ENCODE results near the gene TMTC4.
"Not testable (repeated sequence)": the region's sequence is repeated elsewhere in the genome, so short reads cannot be mapped to it uniquely, and the experiment has no call there.

The TMTC4 gene

DNA sequence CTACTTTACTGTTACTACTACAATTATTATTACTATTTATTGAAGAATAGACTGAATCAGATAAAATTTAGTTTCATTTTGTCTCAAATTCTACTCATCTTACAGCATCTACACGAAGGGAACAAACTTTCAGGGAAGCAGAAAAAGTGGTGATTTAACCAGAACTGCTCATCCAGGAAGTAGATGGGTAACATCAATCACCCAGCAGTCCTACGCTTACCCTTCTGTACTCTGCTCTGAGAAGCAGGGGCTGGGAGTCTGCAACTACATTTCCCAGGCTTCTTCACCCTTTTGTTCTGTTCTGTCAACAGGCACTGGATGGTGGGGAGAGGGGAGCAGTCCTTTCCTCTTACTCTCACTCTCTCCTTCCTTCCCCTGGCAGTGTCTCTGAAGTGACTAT, 54.7 kb downstream of the TMTC4 start:
- DNase-seq = no peak

DNA sequence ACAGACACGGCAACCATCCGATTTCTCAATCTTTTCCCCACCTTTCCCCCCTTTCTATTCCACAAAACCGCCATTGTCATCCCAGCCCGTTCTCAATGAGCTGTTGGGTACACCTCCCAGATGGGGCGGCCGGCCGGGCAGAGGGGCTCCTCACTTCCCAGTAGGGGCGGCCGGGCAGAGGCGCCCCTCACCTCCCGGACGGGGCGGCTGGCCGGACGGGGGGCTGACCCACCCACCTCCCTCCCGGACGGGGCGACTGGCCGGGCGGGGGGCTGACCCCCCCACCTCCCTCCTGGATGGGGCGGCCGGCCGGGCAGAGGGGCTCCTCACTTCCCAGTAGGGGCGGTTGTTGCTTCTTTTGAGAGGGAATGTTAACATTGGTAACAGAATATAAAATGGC, 55.7 kb downstream of the TMTC4 start:
- not testable (repeated sequence) for DNase-seq

DNA sequence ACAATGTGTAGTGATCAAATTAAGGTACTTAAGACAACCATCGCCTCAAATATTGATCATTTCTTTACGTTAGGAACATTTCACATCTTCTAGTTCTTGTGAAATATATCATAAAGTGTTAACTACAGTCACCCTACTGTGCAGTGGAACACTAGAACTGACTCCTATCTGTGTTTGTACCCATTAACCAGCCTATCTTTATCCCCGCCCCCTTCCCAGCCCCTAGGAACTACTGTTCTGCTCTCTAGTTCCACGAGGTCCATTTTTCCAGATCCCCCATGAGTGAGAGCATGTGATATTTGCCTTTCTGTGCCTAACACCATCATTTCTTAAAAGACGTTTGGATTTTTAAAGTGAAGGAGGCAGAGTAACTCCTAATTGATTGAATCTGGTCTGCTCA, 61.6 kb downstream of the TMTC4 start:
- DNase-seq = no peak

DNA sequence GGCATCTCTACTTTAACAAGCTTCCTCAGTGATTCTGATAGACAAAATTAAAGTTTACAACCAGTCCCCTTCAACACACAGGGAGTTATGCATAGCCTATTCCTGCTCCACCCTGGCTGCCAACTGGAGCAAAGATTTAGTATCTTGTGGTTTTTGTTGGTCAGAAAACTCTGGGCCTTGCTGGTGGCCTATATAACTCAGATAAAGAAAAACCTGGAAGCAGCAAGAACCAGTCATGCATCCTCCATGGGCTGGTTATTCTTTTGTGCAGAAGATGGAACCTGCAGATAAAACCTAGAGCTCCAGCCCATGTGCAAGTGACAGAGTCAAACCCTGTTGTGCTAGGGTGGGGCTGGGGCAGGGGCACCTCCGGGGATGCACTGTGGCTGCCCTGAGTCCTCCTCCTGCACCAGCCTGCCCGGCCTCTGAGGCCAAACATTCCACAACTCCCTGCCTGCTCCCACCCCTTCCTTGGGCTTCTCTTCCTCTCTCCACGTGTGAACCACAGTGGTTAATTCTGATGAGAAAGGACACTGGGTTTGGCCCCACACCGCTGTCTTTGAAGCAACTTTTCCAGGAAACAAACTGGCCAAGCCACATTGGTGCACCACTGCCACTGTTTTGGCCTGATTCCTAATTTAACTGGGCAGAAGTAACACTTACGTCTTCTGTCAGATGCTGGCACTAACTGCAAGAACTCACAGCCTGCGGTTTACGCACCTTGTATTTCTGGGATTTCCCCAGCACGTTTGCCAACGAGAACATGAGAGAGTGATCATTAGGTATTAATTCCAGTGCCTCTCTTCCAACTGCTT, 62.7 kb downstream of the TMTC4 start:
- no peak for DNase-seq

GRCh38 chr13:100610391-100611347, 63.9 kb downstream of the TMTC4 start:
- DNase-seq = no peak

DNA sequence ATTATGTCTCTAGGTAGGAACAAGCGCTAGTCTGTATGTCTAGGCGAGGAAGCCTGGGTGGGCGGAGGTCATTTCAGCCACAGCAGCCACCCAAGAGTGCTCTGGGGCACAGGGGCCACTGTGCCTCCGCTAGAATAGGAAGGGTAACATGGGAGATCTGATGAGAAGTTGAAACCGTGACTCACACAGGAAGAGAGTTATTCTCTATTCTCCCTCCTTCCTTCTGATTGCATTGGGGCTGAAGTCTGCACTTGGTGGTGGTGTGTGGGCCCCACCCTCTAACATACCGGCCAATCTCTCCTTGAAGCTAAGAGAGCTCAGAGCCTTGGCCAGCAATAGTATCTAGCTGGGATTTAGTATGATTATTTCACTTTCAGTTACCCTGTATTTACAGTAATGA, 65.7 kb downstream of the TMTC4 start:
- DNase-seq = no peak

- DNase-seq = no peak
Observed at GRCh38 chr13:100608489-100608888, 66.1 kb downstream of the TMTC4 start.

GRCh38 chr13:100604918-100605710, 69.5 kb downstream of the TMTC4 start:
- no peak for DNase-seq

GRCh38 chr13:100602493-100603111, 72.0 kb downstream of the TMTC4 start:
- no peak for DNase-seq

GRCh38 chr13:100601716-100602115, 72.9 kb downstream of the TMTC4 start:
- no peak for DNase-seq

DNA sequence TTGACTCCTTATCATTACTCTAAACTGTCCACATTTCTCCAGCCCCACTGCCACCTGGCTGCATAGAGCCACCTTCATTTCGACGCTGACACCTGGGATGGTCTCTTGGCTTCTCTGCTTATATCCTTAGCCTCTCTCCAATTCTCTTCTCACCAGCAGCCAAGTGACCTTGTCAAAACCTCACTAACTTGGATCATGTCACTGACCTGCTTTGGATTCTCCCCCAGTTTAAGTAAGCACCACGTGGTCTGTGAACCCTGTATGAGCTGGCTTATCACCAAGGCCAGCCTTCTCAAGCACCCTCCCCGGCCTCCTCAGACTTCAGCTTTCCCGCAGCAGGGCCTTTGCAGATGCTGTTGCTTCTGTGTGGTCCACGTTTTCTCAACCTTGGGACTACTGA, 73.7 kb downstream of the TMTC4 start:
- DNase-seq = no peak

- no peak for DNase-seq
Observed at GRCh38 chr13:100600461-100600860, 74.1 kb downstream of the TMTC4 start.

DNA sequence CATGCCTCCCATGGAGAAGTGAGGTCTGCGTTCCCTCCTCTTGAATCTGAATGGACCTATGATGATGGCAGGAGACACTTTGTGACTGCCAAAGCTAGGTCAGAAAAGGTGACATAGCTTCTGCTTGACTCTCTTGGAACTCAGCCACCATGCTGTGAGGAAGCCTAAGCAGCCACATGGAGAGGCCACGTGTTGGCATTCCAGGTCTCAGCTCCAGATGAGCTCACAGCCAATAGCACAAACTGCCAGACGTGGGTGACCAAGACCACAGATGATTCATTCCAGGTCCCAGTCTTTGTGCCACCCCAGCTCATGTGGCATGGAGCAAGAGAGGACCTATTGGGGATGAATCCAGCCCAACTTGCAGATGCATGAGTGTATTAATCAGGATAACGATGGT, 77.3 kb downstream of the TMTC4 start:
- no peak for DNase-seq

GRCh38 chr13:100596516-100596915, 78.1 kb downstream of the TMTC4 start:
- DNase-seq = no peak

DNA sequence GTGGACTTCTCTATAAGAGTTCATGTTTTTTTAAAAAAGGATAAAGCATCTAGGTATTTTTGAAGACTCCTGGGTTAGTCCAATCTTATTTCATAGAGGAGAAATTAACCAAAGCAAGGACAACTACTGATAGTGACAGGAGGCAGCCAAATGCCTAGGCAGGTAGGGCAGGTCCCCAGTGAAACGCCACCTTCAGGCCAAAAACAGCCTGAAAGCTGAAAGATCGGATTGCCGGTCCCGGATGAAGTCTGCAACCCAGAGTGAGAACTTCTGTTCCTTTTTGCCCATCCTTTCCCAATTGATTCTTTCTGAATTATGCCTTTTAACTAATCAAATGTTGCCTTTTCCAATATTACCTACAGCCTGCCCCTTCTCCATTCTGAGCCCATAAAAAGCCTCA, 79.9 kb downstream of the TMTC4 start:
- DNase-seq = no peak

DNA sequence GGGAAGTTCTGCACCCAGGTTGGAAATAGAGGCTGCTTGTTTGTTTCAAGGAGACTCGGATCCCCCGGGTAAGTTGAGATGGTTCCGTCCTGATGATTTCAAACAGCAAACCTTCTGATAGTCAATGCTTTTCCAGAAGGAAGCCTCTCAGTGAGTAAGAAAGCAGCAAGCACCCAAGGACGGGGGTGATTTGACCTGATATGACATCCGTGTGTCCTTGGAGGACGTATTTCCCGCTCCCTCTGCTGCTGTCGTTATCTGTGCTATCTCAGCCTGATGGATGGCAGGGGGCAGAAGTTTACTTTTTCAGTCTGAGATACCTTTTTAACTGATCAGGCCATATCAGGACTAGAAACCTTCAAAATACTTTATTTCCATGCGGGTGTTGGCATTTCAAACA, 80.3 kb downstream of the TMTC4 start:
- DNase-seq = no peak

- no peak for DNase-seq
Observed at GRCh38 chr13:100589178-100589725, 85.3 kb downstream of the TMTC4 start.

DNA sequence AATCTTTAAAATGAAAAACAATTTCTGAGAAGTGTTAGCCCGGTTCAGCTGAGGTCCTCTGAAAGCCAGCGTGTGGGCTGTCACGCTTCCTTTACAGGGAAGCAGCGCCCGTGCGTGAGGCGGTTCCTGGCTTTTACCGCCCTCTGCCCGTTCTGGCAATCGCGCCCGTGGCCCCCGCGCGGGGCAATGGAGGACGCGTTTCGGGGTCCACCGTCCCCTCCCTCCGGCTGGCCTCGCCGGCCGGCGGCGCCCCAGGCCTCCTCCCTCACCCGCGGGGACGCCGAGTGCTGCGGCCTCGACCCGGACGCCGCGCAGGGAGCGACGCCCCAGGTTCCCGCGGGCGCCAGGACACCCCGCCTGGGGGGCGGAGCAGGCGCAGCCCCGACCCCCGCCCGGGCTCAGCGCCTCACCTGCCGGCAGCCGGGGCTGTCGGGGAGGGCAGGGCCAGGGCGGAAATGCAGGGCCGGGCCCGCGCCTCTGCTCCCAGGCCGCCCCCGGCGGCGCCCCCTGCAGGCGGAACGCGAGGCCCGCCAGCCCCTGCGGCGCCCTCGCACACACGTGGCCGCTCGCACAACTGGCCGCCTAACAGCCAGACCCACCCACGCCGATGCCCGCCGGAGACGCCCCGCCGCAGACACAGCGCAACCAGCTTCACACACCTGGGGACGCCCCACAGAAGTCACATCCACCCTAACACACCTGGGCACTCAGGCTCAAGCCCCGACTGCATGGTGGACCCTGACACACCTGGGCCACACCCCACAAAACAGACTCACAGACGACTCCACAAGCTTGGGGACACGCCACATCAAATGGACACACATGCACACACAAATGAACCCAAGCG, 86.0 kb downstream of the TMTC4 start, which contains the start of gene GGACT:
Gene GGACT, minus strand, starts transcription at position 459 of the 847 bp plus-strand sequence. CDS start 56,198 bp downstream, outside the sequence.
- DNase-seq = no peak

GRCh38 chr13:100584896-100585295, 89.7 kb downstream of the TMTC4 start:
- DNase-seq = no peak

- DNase-seq = no peak
Observed at GRCh38 chr13:100581504-100581903, 93.1 kb downstream of the TMTC4 start.

GRCh38 chr13:100581030-100581429, 93.6 kb downstream of the TMTC4 start:
- DNase-seq = no peak
